ENCODE data around the gene SLC41A3.

DNA sequence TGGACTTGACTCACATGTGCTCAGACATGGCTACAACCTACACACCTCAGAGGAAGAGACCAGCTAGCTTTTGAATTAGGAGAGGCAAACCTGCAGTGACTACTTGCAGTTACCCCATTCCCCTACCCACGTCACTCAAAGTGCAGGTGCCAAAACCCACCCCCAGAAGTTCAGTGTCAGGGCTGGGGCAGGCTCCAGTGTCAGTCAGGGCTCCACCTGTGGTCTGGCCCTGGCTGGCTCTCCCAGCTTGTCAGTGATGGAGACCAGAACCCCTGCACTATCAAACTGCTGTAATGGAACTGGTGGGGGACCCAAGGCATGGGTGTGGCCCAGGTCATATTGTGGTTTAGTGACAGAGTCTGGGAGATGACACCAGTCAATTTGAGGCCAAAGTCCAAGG lies 32.6 kb upstream of the SLC41A3 start:
- TF ChIP-seq CTCF (IDR thresholded peaks at IDR 0.05) (no peak), POLR2AphosphoS5 (IDR thresholded peaks at IDR 0.05) (no peak), POLR2A (IDR thresholded peaks at IDR 0.05) (no peak)

Data from transverse colon (tissue), 4 donors.